Inferior parietal cortex (tissue), 1 donor: ENCODE results near the gene PLCB4.

Experiments used
- DNase-seq: peaks from one replicate; pipeline ENCODE4 v3.0.0-alpha.2; 2016; ENCODE audit errors: extremely low spot score

The PLCB4 gene

DNA sequence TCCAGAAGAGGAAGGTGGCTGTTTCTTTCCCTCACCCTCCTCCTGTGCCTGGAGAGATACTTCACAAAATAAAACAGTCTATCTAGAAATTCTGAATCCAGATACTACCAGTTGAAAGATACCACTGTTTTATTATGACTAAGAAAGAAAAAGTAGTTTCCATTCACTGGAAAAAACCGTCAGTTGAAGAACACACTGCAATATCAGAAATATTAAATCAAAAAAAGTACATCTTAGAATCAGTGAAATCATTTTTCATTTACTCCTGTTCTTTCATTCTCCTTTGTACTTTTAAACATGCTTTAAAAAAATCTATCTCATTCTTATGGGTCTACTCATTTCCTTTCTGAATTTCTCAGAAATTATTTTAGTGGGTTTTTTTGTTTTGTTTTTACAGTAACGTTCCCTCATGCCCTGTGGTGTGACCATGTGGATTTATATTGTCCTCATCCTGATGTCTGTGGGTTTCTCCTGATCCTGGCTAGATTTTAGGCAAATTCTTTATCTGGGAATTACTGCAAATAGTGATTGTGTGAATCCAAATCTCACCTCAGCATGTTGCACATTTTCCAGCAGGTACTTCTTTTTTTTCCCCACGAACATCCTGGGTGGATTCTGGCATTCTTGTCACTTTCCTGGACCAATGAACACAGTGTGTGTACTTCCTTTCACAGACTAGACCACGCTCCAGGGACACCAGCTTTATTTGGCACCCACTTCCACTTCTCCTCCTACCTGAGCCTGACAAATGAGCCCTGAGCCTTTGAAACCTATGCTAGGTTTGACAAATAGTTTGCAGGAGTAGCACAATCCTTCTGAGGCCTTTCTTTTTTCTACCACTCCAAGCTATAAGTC, 331.5 kb downstream of the PLCB4 start:
- DNase-seq: no peak

DNA sequence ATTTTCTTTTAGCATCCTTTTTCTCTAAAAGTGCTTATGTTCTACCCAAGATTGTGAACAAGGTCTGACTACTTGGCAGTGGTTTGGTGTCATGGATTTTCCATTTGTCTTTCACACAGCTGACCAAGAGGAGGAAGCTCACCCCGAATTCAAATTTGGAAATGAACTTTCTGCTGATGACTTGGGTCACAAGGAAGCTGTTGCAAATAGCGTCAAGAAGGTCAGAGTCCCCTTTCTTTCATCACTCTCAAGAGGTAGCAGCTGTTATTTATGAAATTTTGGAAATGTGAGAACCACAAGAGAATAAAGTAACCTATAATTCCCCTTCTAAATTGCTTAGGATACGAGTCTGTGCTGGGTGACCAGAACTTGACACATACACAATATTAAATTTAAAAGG, 332.5 kb downstream of the PLCB4 start:
- DNase-seq: no peak

DNA sequence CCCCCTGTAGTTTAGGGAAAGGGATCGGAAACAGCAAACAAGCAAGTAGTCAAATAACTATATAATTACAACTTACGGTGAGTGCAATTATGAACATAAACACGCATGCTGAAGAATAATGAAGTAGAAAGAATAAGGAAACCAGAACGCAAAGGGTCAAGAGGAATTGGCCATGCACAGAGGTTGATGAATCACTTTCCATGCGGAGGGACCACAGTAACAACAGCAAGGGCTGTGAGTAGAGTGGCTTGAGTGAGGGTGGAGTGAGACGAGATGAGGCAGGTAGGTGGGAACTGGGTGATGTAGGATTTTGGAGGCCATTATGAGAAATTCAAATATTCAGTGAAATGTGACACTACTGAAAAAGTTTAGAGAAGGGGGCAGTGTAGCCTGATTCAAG, 333.3 kb downstream of the PLCB4 start:
- DNase-seq: no peak

DNA sequence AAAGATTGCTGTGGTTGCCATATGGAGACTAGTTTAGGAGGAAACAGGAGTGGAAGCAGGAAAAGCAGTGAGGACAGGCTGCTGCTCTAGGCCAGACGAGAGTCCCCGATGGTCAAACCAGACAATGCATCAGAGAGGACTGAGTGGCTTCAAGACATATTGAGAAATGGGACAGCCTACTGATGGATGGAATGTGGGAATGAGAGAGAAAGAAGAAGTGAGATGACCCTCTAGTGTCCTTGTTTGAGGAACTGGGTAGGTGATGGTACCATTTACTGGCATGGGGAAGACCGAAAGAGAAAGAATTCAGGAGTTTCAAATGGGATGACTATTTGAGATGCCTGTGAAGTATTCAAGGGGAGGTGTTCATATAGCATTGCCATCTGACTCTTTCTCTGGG, 333.7 kb downstream of the PLCB4 start:
- no peak for DNase-seq

DNA sequence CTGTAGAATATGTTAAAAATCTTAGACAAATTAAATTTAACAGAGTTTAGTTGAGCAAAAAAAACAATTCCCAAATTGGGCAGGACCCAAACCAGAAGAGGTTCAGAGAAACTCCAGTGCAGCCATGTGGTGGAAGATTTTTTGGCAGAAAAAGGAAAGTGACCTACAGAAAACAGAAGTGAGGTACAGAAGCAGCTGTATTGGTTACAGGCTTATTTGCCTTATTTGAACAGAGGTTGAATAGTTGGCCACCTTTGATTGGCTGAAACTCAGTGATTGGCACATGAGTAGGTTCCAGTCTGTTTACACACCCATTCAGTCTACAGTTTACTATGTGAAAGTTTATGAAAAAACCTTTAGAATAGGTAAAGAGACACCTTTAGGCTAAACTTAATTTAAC, 334.6 kb downstream of the PLCB4 start:
- DNase-seq: no peak

DNA sequence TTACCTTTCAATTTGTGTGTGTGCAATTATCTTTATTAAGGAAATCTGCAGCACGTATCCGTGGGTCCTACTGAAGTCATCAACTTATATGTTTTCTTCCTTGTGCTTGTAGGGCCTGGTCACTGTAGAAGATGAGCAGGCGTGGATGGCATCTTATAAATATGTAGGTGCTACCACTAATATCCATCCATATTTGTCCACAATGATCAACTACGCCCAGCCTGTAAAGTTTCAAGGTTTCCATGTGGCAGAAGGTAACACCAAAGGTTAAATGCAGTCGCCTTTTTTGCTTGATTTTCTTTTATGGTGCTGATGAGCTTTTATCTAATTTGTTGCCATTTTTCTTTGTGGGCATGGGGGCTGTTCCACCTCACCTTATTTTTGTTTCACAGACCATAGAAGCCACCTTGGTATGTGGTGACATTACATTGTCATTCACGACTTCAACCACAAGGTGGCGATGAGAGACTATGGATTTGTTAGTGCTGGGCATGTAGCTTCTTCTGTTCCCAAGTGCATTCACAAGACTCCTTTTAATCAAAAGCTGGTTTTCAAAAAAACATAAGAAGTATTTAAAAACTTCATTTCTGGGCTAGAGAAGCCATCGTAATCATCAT, 339.0 kb downstream of the PLCB4 start:
- peak; percentile 94 for DNase-seq

DNA sequence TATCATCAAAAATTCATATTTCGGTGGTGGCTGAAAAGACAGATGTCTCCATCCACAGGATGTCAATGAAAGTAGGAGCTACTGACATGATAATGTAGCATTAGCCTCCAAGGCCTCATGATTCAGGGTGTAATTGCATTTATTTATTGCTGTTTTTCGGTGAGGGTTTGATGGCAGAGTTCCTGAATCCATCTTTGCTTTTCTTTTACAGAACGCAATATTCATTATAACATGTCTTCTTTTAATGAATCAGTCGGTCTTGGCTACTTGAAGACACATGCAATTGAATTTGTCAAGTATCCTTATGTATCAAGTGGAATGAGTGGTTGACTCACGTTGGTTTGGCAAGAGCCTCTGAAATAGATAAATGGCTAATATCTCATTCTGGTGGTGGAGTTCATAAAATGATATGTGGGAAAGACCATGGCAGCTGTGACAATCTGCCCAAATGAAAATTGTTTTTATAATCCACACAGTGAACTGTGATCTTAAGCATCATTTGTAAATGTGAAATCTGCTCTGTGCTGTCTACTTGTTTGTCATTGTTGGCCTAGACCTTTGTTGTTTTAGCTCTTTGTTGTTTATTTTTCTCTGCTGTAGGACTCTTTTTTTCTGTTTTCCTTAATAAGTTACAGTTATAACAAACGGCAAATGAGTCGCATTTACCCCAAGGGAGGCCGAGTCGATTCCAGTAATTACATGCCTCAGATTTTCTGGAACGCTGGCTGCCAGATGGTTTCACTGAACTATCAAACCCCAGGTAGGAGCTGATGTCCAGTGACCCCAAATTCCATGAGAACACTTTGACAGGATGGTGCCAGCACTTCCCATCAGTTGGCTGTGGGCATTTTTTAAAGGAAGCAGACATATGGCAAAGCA, 339.8 kb downstream of the PLCB4 start:
- DNase-seq: peak; percentile 22

DNA sequence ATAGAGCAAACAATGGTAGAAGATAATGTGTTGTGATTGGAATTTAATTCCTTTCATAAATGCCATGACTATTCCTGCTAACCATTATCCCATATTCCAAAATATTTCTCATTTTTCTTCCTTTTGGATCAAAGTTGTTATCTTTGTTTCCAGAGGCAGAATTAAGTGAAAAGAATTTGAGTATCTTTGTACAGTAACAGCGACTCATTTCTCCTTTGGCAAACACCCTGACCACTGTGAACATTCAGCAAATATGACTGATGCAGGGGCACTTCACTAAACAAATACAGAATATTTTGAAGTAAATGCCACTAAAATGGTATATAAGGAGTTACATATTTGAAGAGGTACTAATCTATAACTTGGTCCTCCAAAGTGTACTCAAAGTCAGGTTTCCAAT, 340.5 kb downstream of the PLCB4 start:
- DNase-seq: no peak

DNA sequence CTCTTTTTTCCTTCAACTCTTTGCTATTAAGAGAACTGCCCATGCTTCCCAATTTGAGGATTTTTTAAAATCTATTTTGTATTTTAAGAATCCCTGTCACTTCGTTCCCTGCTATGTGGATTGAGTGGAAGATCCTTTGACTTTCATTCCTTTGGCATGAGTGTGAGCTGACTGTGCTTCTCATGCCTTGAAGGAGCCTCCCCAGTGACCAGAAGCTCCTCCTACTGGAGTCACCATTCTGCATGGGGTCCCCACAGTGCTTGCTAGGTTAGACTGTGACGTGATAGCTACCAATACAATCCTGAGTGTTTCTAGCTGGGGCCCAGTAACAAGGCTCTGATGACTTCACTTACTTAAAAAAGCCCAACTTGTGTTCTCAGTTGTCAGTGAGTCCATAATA, 341.1 kb downstream of the PLCB4 start:
- DNase-seq: no peak

DNA sequence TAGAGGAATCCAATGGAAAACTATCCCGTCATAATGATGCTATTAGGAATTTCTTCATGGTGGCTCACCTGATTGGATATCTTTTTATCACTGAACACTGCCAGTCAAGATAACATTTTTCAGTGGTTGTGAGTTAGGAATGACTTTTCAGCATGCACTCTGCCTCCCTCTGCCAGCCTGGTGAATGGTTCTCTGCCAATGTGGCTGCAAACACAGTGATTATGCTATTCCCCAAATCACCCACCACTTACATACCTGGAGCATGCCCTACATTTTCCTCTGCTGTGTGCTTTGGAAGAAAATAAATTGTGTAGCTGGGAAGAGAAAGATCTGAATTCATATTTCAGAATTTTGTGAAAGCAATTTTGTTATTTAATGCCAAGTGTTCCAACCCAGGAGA, 342.9 kb downstream of the PLCB4 start:
- DNase-seq: no peak

DNA sequence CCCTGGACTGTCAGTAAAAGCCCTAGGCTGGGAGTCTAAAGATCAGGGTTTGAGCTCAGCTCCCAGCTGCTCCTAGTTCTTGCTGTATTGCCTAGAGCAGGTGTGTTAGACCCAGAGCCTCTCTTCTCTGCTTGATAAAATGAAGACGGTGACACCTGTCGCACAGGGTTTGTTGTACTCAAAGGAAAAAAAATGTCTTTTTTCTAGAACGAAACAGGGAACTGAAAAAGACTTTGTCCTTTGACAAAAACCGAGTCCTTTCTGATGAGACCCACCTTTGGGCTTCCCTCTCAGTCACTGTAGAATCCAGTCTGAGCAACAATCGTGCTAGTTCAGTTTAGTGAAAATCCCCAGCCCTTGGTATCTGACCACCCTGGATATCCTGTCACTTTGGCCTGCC, 343.4 kb downstream of the PLCB4 start:
- no peak for DNase-seq

DNA sequence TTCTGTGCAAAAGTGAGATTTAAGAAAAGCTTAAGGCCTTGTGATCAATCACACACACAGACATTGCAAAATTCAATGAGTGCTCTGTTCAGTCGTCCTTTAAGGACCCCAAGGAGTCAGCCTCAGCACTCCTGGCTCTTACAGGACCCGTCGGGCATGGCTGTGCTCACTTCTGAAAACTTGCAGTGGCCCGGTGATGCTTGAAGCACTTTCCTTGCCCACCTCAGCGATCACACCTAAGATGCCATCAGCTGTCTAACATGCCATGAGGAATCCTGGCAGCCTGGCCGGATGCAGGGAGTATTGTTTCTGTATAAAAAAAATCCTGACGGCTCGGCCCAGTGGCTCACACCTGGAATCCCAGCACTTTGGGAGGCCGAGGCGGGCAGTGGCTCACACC, 344.1 kb downstream of the PLCB4 start:
- no peak for DNase-seq

DNA sequence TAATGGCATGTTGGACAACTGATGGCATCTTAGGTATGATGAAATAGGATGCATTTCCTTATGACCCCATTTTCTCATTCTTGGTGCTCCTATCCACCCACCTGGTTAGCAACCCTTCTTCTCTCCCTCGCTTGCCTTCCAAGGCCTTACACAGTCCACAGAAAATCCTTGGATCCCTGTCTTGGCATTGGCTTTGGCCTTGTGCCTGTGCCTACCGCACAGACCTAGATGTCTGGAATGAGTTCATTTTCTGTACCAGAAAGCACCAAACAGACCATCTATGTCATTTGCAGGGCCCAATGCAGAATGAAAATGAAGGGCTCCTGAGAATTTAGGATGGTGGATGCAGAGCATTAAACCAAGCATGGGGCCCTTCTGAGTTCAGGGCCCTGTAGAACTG, 346.5 kb downstream of the PLCB4 start:
- no peak for DNase-seq

DNA sequence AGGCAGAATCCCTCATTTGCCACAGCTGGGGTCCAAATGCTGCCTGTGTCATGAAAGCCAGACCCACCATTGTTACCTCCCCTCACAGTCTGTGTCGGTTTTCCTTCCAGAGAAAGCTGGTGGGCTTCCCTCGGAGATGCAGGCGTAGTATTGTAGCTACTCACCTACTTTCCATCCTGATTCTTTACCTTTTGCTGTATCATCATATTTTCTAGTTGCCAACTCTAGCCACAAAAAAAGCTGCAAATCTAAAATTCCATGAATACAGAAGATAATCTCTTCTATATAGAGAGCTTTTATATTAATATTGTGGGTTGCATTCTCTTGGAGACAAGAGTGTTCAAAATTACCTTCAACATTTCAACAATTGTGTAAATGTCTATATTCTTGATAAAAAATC, 347.5 kb downstream of the PLCB4 start:
- DNase-seq: no peak

DNA sequence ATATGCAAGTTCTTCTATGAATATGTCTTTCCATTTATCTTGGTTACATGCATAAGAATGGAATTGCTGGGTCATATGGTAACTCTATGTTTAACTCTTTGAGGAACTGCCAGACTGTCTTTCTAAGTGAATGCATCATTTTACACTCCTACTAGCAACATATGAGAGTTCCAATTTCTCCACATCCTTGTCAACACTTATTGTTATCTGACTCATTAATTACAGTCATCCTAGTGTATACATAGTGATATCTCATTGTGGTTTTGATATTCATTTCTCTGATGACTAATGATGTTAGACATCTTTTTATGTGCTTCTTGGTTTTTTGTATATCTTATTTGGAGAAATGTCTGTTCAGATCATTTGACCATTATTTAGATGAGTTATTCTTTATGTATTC, 348.8 kb downstream of the PLCB4 start:
- no peak for DNase-seq

DNA sequence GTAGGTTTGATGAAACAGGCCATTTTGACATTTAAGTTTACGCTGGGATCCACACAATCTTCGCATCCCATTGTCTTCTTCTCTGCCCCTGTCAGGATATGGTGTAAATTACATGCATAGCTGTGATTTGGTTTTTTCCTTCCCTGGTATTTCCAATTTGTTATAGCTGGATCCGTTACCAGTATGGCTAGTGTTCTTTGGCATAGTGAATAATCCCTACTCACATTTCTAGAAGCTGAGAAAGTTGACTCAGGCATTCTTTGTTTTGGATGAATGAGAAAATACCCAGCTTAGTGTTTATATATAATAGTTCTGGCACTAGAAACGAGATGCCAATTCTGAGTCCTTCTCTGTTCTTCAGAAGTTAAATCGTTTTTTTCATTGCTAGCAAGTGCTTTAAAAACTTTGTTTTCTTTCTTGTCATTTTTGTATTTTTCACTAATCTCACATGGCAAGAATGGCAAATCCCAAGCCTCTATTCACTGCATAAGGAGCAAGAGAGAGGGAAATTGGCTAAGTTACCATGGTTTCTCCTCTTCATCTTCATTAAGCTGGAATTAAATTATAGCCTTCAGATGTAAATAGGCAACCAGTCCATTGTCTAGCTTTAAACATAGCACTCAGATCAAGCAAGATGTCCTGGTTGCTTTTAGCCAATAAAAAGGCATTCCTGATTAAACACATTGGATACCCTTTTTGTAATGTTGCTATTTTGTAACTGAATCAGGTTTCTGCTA, 353.6 kb downstream of the PLCB4 start:
- DNase-seq: no peak

DNA sequence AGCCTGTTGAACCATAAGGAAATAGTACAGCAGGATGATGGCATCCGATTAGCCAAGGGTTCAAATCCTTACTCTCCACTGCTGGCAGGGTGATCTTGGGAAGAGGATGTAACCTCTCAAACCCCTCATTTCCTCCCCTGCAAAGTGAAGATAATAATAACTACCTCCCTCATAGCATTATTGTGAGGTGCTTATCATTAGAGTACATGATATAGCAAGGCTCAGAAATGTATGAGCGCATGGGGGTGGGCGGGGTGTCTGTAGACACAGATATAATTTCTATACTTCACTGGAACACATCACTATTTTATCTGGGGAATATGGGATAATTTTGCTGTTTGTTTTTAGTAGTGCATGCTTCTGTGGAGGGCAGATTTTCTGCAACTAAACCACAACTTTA, 355.7 kb downstream of the PLCB4 start:
- DNase-seq: no peak

DNA sequence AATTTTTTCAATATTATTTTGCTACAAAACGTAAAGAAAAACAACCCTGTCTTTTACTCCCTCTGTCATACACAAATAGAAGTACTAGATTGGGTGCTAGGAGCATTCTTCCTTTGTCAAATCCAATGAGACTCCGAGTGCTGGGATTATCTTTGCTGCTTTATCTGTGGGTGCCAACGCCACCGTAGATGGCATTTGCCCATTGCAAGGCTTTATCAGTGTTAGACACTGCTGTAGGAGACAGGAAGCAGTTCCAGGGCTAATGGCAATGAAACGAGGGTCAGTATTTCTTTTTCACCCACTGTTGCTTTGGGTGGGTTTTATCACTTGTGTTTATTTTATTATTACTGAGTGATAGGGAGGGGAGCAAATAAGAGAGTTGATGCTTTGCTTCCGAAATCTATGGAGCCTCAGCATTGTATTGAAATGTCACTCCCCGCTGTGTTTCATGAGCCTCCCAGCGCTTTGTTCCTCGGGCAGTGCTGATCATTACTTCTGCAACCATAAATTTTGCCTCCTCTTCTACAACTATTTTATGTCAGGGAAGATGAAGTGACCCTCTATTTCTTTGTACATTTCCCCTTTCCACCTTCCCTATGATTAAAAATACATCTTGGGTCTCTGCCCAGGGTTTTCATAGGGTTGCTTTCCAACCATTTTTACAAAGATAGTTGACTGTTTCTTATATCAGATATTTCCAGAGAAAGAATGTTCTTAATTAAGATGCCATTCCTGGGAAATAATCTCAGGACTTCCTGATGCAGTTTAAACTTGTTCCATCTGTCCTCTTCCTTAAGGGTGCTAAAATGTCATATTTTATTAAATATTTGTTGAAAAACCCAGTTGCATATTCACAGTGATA, 358.8 kb downstream of the PLCB4 start:
- no peak for DNase-seq

DNA sequence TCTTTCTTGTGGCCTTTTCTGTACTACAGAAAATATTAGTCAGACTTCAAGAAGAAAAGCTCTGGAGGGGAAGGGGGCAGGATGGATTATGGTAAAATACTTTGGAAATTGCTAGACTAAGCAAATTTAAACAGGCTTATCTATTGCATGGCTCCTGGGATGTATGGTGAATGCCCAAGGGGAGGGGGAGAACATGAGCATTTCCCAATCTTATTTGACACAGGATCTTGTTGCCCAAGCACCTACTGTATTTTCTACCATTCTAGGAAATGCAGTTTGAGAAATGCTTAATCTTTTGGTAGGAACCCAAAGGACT, 359.4 kb downstream of the PLCB4 start:
- no peak for DNase-seq

DNA sequence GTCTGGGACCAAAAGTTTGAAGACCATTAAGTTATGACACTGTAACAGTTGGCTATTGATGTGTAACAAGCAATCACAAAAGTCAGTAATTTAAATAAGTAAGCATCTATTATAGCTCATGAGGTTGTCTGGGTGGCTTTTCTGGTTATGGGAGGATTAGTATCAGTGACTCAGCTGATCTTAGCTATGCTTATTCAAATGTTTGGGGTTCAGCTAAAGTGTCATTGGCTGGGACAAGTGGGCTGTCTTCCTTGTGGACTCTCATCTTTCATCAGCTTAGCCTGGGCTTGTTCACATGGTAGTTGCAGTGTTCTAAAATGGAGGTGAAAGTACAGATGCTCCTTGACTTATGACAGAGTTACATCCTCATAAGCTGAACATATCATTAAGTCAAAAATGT, 370.9 kb downstream of the PLCB4 start:
- no peak for DNase-seq

DNA sequence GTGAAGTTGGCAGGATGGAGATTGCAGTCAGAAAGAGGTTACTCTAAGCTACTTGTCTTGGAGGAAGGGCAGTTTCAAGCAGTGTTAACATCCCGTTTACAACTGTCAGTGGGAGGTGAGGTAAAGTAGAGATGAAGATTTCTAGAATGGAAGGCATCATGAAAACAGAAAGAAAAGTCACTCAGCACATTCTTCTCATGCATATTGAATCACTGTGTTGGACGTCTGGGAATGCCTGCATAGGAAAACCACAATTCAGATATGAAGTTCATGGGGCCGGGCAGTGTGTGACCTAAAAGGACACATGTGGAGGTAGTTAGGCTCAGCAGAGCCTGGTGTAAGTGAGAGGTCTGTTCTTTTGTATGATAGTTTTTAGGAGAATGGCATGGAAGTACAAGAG, 372.0 kb downstream of the PLCB4 start:
- DNase-seq: no peak
